GM18951 (cell line): ENCODE measurements around the gene ZSCAN25.

Experiments used
- POLR2A ChIP-seq: IDR thresholded peaks from 4 replicates; pipeline ENCODE4 v1.6.1; 2011; ENCODE audit warnings: mild to moderate bottlenecking; ENCODE audit not compliant: insufficient read length, insufficient read depth; ENCODE audit errors: extremely low read depth
- in situ Hi-C: fragments of 300-500 bp; cut with MboI; formaldehyde crosslinking; loops from one replicate; pipeline ENCODE4 v1.12.0; 2022; ENCODE audit warnings: low sequenced_read_pairs, mixed read lengths, inconsistent platforms; ENCODE audit not compliant: unreplicated experiment

ZSCAN25 gene

DNA sequence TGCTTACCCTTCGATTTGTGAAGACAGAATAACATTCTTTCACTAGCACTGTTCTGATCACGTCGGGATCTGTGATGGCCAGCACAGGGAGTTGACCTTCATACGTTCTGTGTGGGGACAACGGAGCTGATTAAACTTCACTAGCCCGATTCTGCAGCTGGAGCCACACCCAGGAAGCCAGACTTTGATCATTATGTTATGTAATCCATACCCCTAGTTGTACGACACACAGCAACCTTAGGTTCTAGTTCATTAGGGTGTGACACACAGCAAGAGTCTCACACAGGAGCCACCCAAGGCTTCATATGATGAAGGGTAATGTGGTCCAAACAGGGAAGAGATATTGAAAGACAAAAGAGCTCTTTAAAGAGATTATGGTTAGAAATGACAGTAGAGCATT lies 55.8 kb downstream of the ZSCAN25 start:
- no peak for TF ChIP-seq POLR2A
- in situ Hi-C loops, result no loop called here

DNA sequence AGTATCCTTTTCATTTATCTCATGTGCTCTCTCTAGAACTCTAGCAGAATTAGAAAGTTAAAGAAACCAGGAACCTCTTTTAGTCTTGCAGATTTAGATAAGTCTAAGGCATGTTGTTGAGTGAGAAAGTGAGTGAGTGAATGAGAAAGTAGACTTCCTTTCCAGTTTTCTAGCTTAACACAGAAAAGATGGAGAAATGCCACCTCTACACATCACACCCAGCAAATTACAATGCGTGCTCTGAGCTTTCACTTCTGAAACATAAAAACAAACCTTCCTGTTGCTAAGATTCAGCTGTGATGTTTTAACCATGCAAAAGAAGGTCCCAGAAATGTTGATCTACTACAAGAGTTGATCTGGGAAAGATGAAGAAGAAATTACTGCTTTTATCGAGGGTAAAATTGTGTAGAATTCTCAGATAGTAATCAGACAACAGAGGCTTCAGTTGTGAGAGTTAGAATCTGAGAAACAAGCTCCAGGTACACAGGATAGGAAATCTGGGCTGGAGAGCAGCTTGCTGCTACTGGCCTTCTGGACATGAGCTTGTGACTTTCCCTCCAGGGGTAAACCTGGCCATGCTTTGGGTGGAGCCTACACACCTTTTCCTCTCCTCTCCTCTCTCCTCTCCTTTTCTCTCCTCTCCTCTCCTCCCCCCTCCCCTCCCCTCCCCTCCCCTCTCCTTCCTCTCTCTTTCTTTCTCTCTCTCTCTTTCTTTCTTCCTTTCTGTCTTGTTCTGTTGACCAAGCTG lies 58.4 kb downstream of the ZSCAN25 start:
- in situ Hi-C loops, result no loop called here

DNA sequence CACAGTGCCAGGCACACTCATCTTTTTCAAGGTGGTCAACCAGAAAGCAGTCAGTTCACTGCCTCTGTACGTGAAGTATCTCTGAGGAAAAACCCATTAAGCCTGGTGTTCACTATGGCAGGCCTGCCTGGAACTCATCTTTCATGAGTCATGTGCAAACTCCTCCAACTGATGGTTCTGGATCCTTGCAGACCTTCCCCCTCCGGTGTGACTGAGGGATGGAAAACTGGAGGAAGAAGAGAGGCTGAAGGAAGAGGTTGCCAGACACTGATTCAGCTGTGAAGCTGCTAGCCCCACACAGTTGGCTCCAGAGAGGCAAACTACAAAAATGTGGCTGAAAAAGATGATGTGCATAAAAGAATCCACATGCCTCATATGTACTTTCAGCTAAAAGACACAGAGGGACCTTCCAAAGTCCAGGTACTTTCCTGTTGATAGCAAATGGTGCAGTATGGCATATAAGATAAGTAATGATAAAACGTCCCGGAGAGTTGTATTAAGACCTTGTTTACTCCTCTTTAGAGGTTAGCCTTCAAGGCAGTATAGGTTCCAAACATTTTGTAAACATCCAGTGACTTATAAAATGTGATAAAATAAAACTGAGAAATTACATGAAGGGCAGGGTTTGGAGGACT lies 60.4 kb downstream of the ZSCAN25 start:
- in situ Hi-C loops, result no loop called here
- no peak for TF ChIP-seq POLR2A

More for the DNA sequence above, 58.4 kb downstream of the ZSCAN25 start:
- no peak for TF ChIP-seq POLR2A

DNA sequence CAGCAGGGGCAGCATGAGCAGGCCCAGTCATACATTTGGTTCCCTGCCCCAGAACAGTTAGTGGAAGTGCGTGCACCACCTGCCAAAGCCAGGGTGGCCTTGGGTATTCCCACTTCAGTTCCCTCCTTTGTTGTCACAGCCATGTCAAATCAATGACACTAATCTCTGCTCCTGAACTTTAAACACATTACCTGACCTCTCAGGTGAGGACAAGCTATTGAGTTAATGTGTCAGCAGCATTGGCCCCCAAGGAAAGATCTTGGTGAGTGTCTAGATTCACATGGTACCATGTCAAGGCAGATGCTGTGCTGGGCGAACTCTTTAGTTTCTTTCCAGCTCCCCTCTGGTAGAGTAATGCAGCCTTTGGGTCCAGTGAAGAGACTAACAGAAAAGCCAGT lies 60.9 kb downstream of the ZSCAN25 start:
- TF ChIP-seq POLR2A, result no peak
- in situ Hi-C loops, result no loop called here

DNA sequence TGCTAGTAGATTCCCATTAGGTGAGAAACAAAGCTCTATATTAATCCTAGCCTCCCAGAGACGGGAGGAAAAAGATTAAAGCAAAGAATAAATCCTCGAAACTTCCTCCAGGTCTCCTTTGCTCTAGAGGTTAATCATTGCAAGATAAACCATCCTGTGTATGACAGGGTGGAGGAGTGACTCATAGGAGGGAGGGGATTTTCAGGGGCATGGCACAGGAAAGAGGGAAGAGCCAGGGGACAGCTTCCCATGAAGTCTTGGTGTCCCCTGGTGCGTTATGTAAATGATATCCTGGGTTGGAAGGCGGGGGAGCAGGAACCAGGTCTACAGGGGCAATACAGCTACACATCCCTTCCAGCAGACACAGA lies 62.3 kb downstream of the ZSCAN25 start:
- TF ChIP-seq POLR2A, result no peak
- in situ Hi-C loops, result no loop called here

DNA sequence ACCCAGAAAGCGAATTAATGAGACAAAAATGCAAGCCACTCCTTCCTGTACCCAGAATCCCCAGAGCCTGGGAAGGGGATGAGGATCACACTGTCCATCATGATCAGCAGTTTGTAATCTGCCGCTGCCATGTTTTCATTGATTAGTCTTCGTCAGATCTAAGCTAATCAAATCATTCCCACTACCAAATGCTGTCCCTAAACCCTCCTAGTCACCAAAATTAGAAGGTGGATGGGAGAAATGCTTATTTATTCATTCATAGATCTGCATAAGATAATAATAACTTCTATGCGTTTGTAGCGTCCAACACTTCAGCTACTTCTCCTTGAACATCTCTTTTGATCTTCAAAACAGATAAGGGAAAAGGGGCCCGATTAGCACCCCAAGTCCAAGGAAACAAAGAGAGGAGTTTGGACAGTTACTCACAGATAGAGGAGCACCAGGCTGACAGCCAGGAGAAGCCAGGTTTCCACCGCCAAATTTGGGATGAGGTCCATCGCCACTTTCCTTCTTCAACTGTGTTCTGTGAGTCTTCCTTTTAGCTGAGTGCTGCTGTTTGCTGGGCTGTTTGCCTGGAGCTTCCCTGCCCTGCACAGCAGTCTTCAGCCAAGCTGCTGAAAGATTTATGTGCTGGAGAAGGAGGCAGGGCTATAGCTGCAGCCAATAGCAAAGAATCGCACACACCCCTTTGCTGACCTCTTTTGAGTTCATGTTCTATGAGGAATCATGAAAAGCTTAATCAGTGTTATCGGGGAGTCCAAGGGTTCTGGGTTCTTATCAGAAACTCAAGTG lies 62.9 kb downstream of the ZSCAN25 start, which contains the start of gene CYP3A5:
Gene CYP3A5 (minus strand): TSS at position 597 of the 792 bp plus-strand sequence. CDS start 100 bp downstream, at position 497.
- TF ChIP-seq POLR2A, result no peak
- in situ Hi-C loops, result no loop called here
